GM18858 (cell line): Measurements from ENCODE around the gene FSTL4.

Experiments
- ATAC-seq: cut with Tn5 transposase; IDR thresholded peaks from one replicate; pipeline ENCODE4 v1.9.1; 2021; ENCODE audit not compliant: unreplicated experiment

FSTL4 gene

GRCh38 chr5:133612249-133612860 lies at the start of gene FSTL4:
FSTL4 (minus strand) TSS chr5:133612541.
- no peak for ATAC-seq

- ATAC-seq = no peak
Measured at GRCh38 chr5:133661389-133661788, 49.0 kb upstream of the FSTL4 start.

- ATAC-seq = no peak
Measured at GRCh38 chr5:133658327-133658726, 46.0 kb upstream of the FSTL4 start.

- ATAC-seq = no peak
Measured at GRCh38 chr5:133657036-133657435, 44.7 kb upstream of the FSTL4 start.

GRCh38 chr5:133655966-133656365 lies 43.6 kb upstream of the FSTL4 start:
- ATAC-seq = no peak

GRCh38 chr5:133653760-133654049 lies 41.4 kb upstream of the FSTL4 start:
- no peak for ATAC-seq

GRCh38 chr5:133652951-133653759 lies 40.8 kb upstream of the FSTL4 start:
- ATAC-seq = no peak

GRCh38 chr5:133644000-133644865 lies 31.9 kb upstream of the FSTL4 start:
- ATAC-seq = no peak

GRCh38 chr5:133643365-133643764 lies 31.0 kb upstream of the FSTL4 start:
- ATAC-seq = no peak

- ATAC-seq = no peak
Measured at GRCh38 chr5:133642153-133642722, 29.9 kb upstream of the FSTL4 start.

GRCh38 chr5:133641683-133642082 lies 29.3 kb upstream of the FSTL4 start:
- no peak for ATAC-seq

- no peak for ATAC-seq
Measured at GRCh38 chr5:133639850-133640528, 27.6 kb upstream of the FSTL4 start.

GRCh38 chr5:133638436-133638835 lies 26.1 kb upstream of the FSTL4 start:
- no peak for ATAC-seq

GRCh38 chr5:133637206-133637605 lies 24.9 kb upstream of the FSTL4 start:
- ATAC-seq = no peak

- ATAC-seq = no peak
Measured at GRCh38 chr5:133635051-133635450, 22.7 kb upstream of the FSTL4 start.

- ATAC-seq = no peak
Measured at GRCh38 chr5:133627180-133627579, 14.8 kb upstream of the FSTL4 start.

- ATAC-seq = no peak
Measured at GRCh38 chr5:133624316-133624715, 12.0 kb upstream of the FSTL4 start.

GRCh38 chr5:133618141-133618540 lies 5.8 kb upstream of the FSTL4 start:
- ATAC-seq = no peak

GRCh38 chr5:133613743-133614142 lies 1.4 kb upstream of the FSTL4 start:
- no peak for ATAC-seq

GRCh38 chr5:133613184-133613583 lies 843 bp upstream of the FSTL4 start:
- no peak for ATAC-seq
